Measurements from ENCODE around the gene PCK1.
A peak's percentile ranks its signal among the peaks of the same experiment; 100 is the strongest.

Gene PCK1

GRCh38 chr20:57570145-57570850, 9.4 kb downstream of the PCK1 start:
- H3K36me3 ChIP-seq (replicated peaks) = no peaks in the 10 kb centered on the region
- in situ Hi-C loops (cut with HindIII; ENCODE audit: low pct_ligation_motif_present, low sequenced_read_pairs) = no loop called here
- no peak for TF ChIP-seq CTCF (IDR thresholded peaks at IDR 0.05; ENCODE audit: low read depth, low read length, missing control alignments)
- no peaks in the 10 kb centered on the region for H3K27me3 ChIP-seq (replicated peaks)
- no peak overlapping the region for H3K4me3 ChIP-seq (ENCODE audit: low read depth, low read length)
- DNase-seq = no peak
- H3K27ac ChIP-seq = no peak overlapping the region

GRCh38 chr20:57570920-57571319, 10.0 kb downstream of the PCK1 start:
- H3K27me3 ChIP-seq (replicated peaks) = no peaks in the 10 kb centered on the region
- no peak overlapping the region for H3K4me3 ChIP-seq (ENCODE audit: low read depth, low read length)
- H3K27ac ChIP-seq = no peak overlapping the region
- H3K36me3 ChIP-seq (replicated peaks) = no peaks in the 10 kb centered on the region
- no peak for DNase-seq
- TF ChIP-seq CTCF (IDR thresholded peaks at IDR 0.05; ENCODE audit: low read depth, low read length, missing control alignments) = no peak
- in situ Hi-C loops (cut with HindIII; ENCODE audit: low pct_ligation_motif_present, low sequenced_read_pairs) = no loop called here

GRCh38 chr20:57571782-57572416, 11.0 kb downstream of the PCK1 start:
- H3K27ac ChIP-seq = no peak overlapping the region
- H3K4me3 ChIP-seq (ENCODE audit: low read depth, low read length) = no peak overlapping the region
- in situ Hi-C loops (cut with HindIII; ENCODE audit: low pct_ligation_motif_present, low sequenced_read_pairs) = no loop called here
- no peak for TF ChIP-seq CTCF (IDR thresholded peaks at IDR 0.05; ENCODE audit: low read depth, low read length, missing control alignments)
- H3K27me3 ChIP-seq (replicated peaks) = no peaks in the 10 kb centered on the region
- DNase-seq = no peak
- H3K36me3 ChIP-seq (replicated peaks) = no peaks in the 10 kb centered on the region

GRCh38 chr20:57573242-57573641, 12.3 kb downstream of the PCK1 start:
- TF ChIP-seq CTCF (IDR thresholded peaks at IDR 0.05; ENCODE audit: low read depth, low read length, missing control alignments) = no peak
- no peak overlapping the region for H3K4me3 ChIP-seq (ENCODE audit: low read depth, low read length)
- H3K36me3 ChIP-seq (replicated peaks) = no peaks in the 10 kb centered on the region
- no peak overlapping the region for H3K27ac ChIP-seq
- H3K27me3 ChIP-seq (replicated peaks) = no peaks in the 10 kb centered on the region
- DNase-seq = no peak
- in situ Hi-C loops (cut with HindIII; ENCODE audit: low pct_ligation_motif_present, low sequenced_read_pairs) = no loop called here

- no peaks in the 10 kb centered on the region for H3K36me3 ChIP-seq (replicated peaks)
- H3K27ac ChIP-seq = no peak overlapping the region
- no peaks in the 10 kb centered on the region for H3K27me3 ChIP-seq (replicated peaks)
- in situ Hi-C loops (cut with HindIII; ENCODE audit: low pct_ligation_motif_present, low sequenced_read_pairs) = no loop called here
- no peak overlapping the region for H3K4me3 ChIP-seq (ENCODE audit: low read depth, low read length)
- TF ChIP-seq CTCF (IDR thresholded peaks at IDR 0.05; ENCODE audit: low read depth, low read length, missing control alignments) = peak; percentile 25
- no peak for DNase-seq
Observed at GRCh38 chr20:57573894-57574293, 13.0 kb downstream of the PCK1 start.
